K562 (cell line): Measurements from ENCODE around the gene TMC6. TPM values are rescaled to one million over a fixed set of nuclear protein-coding genes. Genes with fewer than 3 reads are reported as not detected.

Experiments
- ATAC-seq: fragments of 200-7000 bp; cut with Tn5 transposase; 3 replicates; pipeline ENCODE4 v1.9.1; 2020; ENCODE audit warnings: moderate library complexity
- Bru-seq: library from RNA; stranded (reverse); fragments of 400-500 nt; gene quantifications from one replicate; lab custom pipeline; 2021; lab: Mats Ljungman, UMichigan
- BruChase-seq, 2 experiments: library from RNA; stranded (reverse); fragments of 400-500 nt; gene quantifications; one replicate each; lab custom pipeline; 2021; lab: Mats Ljungman, UMichigan
- BruUV-seq: library from RNA; stranded (reverse); fragments of 400-500 nt; replicated peaks from 2 replicates; lab custom pipeline; 2021; lab: Mats Ljungman, UMichigan
- CTCF ChIA-PET: fragments of 300-600 bp; formaldehyde crosslinking; extraction: SDS; loops from one replicate; lab custom pipeline; 2021; ENCODE audit warnings: low intra/inter-chr PET ratio; lab: Yijun Ruan, JAX
- POLR2A ChIA-PET: fragments of 300-600, 350-650 bp; sonication (Branson Sonifier 250); formaldehyde crosslinking; extraction: SDS; loops from one replicate; lab custom pipeline; 2021; ENCODE audit warnings: antibody characterized with exemption, inconsistent platforms; lab: Yijun Ruan, JAX
- DNase-seq, 4 experiments: peaks; one replicate each; pipeline versions ENCODE4 v3.0.0 to v3.0.0-alpha.2; 2011 to 2018; ENCODE audit warnings: low spot score in 3 of 4, mixed read lengths in 3 of 4; ENCODE audit errors: extremely low read depth in 1 of 4
- FAIRE-seq: peaks from 2 replicates; lab custom pipeline; 2011; peaks lifted over from hg19 to GRCh38; lab: Jason Lieb, UNC
- H2AFZ ChIP-seq: 2 replicates; pipeline ENCODE4 v1.6.0; 2011; ENCODE audit warnings: low read depth, low read length, control low read depth, inconsistent platforms
- H3K27ac ChIP-seq: fragments of 200-600 bp; 3 replicates; pipeline ENCODE4 v1.8.0; 2011; ENCODE audit warnings: low read depth, mild to moderate bottlenecking, control low read depth, inconsistent platforms, low read length, moderate library complexity, mixed read lengths; ENCODE audit errors: extremely low read depth
- H3K27me3 ChIP-seq, 2 experiments: fragments of 300-600 bp in 1 of 2; 2 replicates in 1 of 2; 3 replicates in 1 of 2; pipeline versions ENCODE4 v1.6.0 to v1.8.0; 2011; ENCODE audit warnings: inconsistent platforms in 2 of 2, low read length in 2 of 2, mild to moderate bottlenecking in 1 of 2, mixed read lengths in 1 of 2, moderate library complexity in 1 of 2; ENCODE audit not compliant: control insufficient read depth in 2 of 2, insufficient read depth in 2 of 2
- H3K36me3 ChIP-seq: fragments of 300-600 bp; 3 replicates; pipeline ENCODE4 v1.8.0; 2011; ENCODE audit warnings: mild to moderate bottlenecking, low read length, inconsistent platforms; ENCODE audit not compliant: control insufficient read depth, insufficient read depth
- H3K4me1 ChIP-seq, 2 experiments: fragments of 200-600 bp in 1 of 2; replicated peaks in 1 of 2; 2 replicates in 1 of 2; 3 replicates in 1 of 2; pipeline versions ENCODE4 v1.5.1 to v1.8.0; 2011; ENCODE audit warnings: inconsistent platforms in 2 of 2, low read length in 2 of 2, mild to moderate bottlenecking in 1 of 2, mixed read lengths in 1 of 2, moderate library complexity in 1 of 2; ENCODE audit not compliant: control insufficient read depth in 2 of 2, insufficient read depth in 2 of 2
- H3K4me2 ChIP-seq: 2 replicates; pipeline ENCODE4 v1.6.1; 2011; ENCODE audit warnings: low read length, control low read depth, inconsistent platforms, mixed read lengths; ENCODE audit not compliant: insufficient read depth
- H3K4me3 ChIP-seq: fragments of 200-600 bp; sonication (generic), shearing (Covaris generic); 2 replicates; pipeline ENCODE4 v1.5.1; 2016; ENCODE audit warnings: control low read depth, inconsistent platforms
- H3K79me2 ChIP-seq: fragments of 200-600 bp; 3 replicates; pipeline ENCODE4 v1.8.0; 2011; ENCODE audit warnings: low read length, inconsistent platforms; ENCODE audit not compliant: control insufficient read depth, insufficient read depth
- H3K9ac ChIP-seq, 2 experiments: 2 replicates each; pipeline versions ENCODE4 v1.6.0 to v1.6.1; 2011; ENCODE audit warnings: low read depth in 2 of 2, low read length in 2 of 2, control low read depth in 1 of 2, inconsistent platforms in 1 of 2, mild to moderate bottlenecking in 1 of 2, mixed read lengths in 1 of 2; ENCODE audit not compliant: insufficient read depth in 1 of 2
- H3K9me1 ChIP-seq: one replicate; pipeline ENCODE4 v1.6.0; 2011; ENCODE audit warnings: inconsistent platforms, mild to moderate bottlenecking, low read length, moderate library complexity; ENCODE audit not compliant: control insufficient read depth, insufficient read depth
- H3K9me3 ChIP-seq: replicated peaks from 2 replicates; pipeline ENCODE4 v1.5.1; 2011; ENCODE audit warnings: low read depth, low read length, inconsistent platforms; ENCODE audit not compliant: control insufficient read depth, insufficient read depth
- H4K20me1 ChIP-seq: replicated peaks from 2 replicates; pipeline ENCODE4 v1.6.1; 2011; ENCODE audit warnings: low read length, inconsistent platforms, mixed read lengths; ENCODE audit not compliant: control insufficient read depth, insufficient read depth
- BACH1 ChIP-seq: fragments of 200-800 bp; sonication (Bioruptor generic); IDR thresholded peaks from 2 replicates; pipeline ENCODE4 v1.6.1; 2016; ENCODE audit warnings: missing genetic modification characterization, missing compliant biosample characterization
- EP400 ChIP-seq: fragments of 450-650 bp; IDR thresholded peaks from 2 replicates; pipeline ENCODE4 v1.6.1; 2017; ENCODE audit warnings: antibody characterized with exemption, mild to moderate bottlenecking, moderate library complexity
- HMG20B ChIP-seq: fragments of 250-450 bp; sonication (Bioruptor Pico); IDR thresholded peaks from 2 replicates; pipeline ENCODE4 v1.5.0; 2021; ENCODE audit warnings: mild to moderate bottlenecking
- RNF2 ChIP-seq: sonication (generic); IDR thresholded peaks from 2 replicates; pipeline ENCODE4 v1.6.1; 2016
- STAT5A ChIP-seq: IDR thresholded peaks from 2 replicates; pipeline ENCODE4 v1.6.1; 2012; ENCODE audit warnings: low read length, inconsistent platforms, borderline replicate concordance
- TOE1 ChIP-seq, 2 experiments: fragments of 450-650 bp in 1 of 2; sonication (generic) in 1 of 2; formaldehyde crosslinking in 1 of 2; IDR thresholded peaks; 2 replicates each; pipeline versions ENCODE4 v1.7.1 to v1.8.0; 2016 to 2022; ENCODE audit warnings: borderline replicate concordance in 2 of 2, mild to moderate bottlenecking in 2 of 2, antibody characterized with exemption in 1 of 2, inconsistent platforms in 1 of 2, low read depth in 1 of 2, missing genetic modification reagents in 1 of 2, moderate library complexity in 1 of 2
- ZKSCAN8 ChIP-seq: fragments of 200-800 bp; sonication (Bioruptor generic); IDR thresholded peaks from 2 replicates; pipeline ENCODE4 v1.6.1; 2016; ENCODE audit warnings: missing genetic modification characterization, missing compliant biosample characterization
- ZNF24 ChIP-seq: fragments of 450-650 bp; IDR thresholded peaks from 2 replicates; pipeline ENCODE4 v1.6.1; 2016
- ZNF699 ChIP-seq: fragments of 250-450 bp; sonication (Bioruptor Pico); IDR thresholded peaks from 2 replicates; pipeline ENCODE4 v1.8.0; 2021; ENCODE audit warnings: mild to moderate bottlenecking, moderate library complexity; ENCODE audit not compliant: insufficient replicate concordance
- WGBS: fragments of 100-300 bp; shearing (Covaris generic); methylation state at CpG from one replicate; pipeline ENCODE4 v1.1.6; 2016; ENCODE audit warnings: low coverage, mixed read lengths; ENCODE audit not compliant: insufficient coverage; ENCODE audit errors: missing lambda C conversion rate; 5-methylcytosine and 5-hydroxymethylcytosine counted together
- in situ Hi-C: fragments of 300-500 bp; cut with MboI; formaldehyde crosslinking; loops from 4 replicates; pipeline ENCODE4 v1.15.0; 2018; ENCODE audit warnings: inconsistent platforms, mixed read lengths
- intact Hi-C: fragments of 100-400 bp; cut with micrococcal nuclease; formaldehyde crosslinking; loops from 2 replicates; pipeline ENCODE4 v1.14.2; 2022
- long read RNA-seq, 3 experiments: library from polyadenylated mRNA in 2 of 3; library from RNA in 1 of 3; unstranded in 2 of 3; stranded (forward) in 1 of 3; transcript quantifications; one replicate each; pipeline ENCODE4 v2.0.0, GENCODE V29; 2019 to 2022
- polyA minus RNA-seq, 3 experiments: library from RNA; depleted of rRNA, polyadenylated mRNA; stranded (reverse); fragments of >200 nt; gene quantifications; 2 replicates each; pipeline ENCODE4 v1.2.3, GENCODE V29; 2011
- polyA plus RNA-seq, 8 experiments: library from polyadenylated mRNA; depleted of rRNA in 4 of 8; stranded (reverse) in 5 of 8; unstranded in 3 of 8; fragments of >200 nt; fragmentation: Nextera tagmentation in 2 of 8; fragmentation: Illumina TruSeq in 1 of 8; extraction: Ambion mirVana in 2 of 8; extraction: Trizol in 1 of 8; gene quantifications; 2 replicates each; pipeline versions ENCODE4 v1.2.1 to v1.2.3, GENCODE V29; 2011 to 2014; ENCODE audit warnings: inconsistent platforms in 1 of 8, missing spikeins in 1 of 8
- total RNA-seq, 7 experiments: library from RNA; depleted of rRNA in 6 of 7; stranded (reverse); fragments of >200 nt in 6 of 7; fragmentation: Illumina TruSeq in 2 of 7; extraction: Trizol in 2 of 7; gene quantifications; 2 replicates each; pipeline versions ENCODE4 v1.2.1 to v1.2.3, GENCODE V29; 2011 to 2021; ENCODE audit warnings: low replicate concordance in 1 of 7
- TF ChIP-seq, protein P1 (sequence below): fragments of 450-650 bp; IDR thresholded peaks from 2 replicates; pipeline ENCODE4 v1.6.1; 2016; ENCODE audit warnings: antibody characterized with exemption
- TF ChIP-seq, protein P2 (sequence below): fragments of 250-450 bp; sonication (Bioruptor Pico); IDR thresholded peaks from 2 replicates; pipeline ENCODE4 v1.8.0; 2021; ENCODE audit warnings: borderline replicate concordance, mild to moderate bottlenecking, moderate library complexity; ENCODE audit not compliant: poor library complexity, severe bottlenecking
- TF ChIP-seq, protein P3 (sequence below), 2 experiments: fragments of 250-450 bp in 1 of 2; fragments of 450-650 bp in 1 of 2; sonication (Bioruptor Pico) in 1 of 2; IDR thresholded peaks; 2 replicates each; pipeline versions ENCODE4 v1.6.1 to v1.8.0; 2016 to 2021; ENCODE audit warnings: mild to moderate bottlenecking in 2 of 2, moderate library complexity in 2 of 2, missing compliant biosample characterization in 1 of 2, missing genetic modification characterization in 1 of 2

The TMC6 gene
- total RNA-seq (2011; cell fraction: chromatin; rRNA removed; ENCODE audit: low replicate concordance) = 470 and 1,385 TPM in 2 replicates
- total RNA-seq (2011; cell fraction: nucleolus; rRNA removed) = 924 and 982 TPM in 2 replicates
- total RNA-seq (2011; cell fraction: nucleoplasm; rRNA removed) = 574 and 584 TPM in 2 replicates
- total RNA-seq (2014; rRNA removed) (183 and 200 TPM in 2 replicates), total RNA-seq (2014; rRNA removed; fragmentation: Illumina TruSeq; extraction: Trizol) (30.2 and 33.0 TPM in 2 replicates), total RNA-seq (2015; rRNA removed; fragmentation: Illumina TruSeq; extraction: Trizol) (64.8 and 66.9 TPM in 2 replicates), total RNA-seq (2021) (304 and 351 TPM in 2 replicates), polyA plus RNA-seq (2011; rRNA removed) (66.9 and 116 TPM in 2 replicates), polyA plus RNA-seq (2014; fragmentation: Illumina TruSeq; extraction: Trizol) (36.6 and 87.5 TPM in 2 replicates), polyA plus RNA-seq (2014; fragmentation: Nextera tagmentation; extraction: Ambion mirVana) (1 to 10 TPM; 4.1 to 8.2 TPM), polyA plus RNA-seq (2014; rRNA removed) (201 and 246 TPM in 2 replicates), polyA minus RNA-seq (2011; rRNA and poly(A)+ RNA removed) (21.1 and 34.2 TPM in 2 replicates), Bru-seq, nascent RNA (percentile 76 among the genes with signal in this experiment), BruChase-seq, experiment 1, labeled RNA remaining after a 2-hour chase (percentile 70 among the genes with signal in this experiment), BruChase-seq, experiment 2, labeled RNA remaining after a 6-hour chase (percentile 77 among the genes with signal in this experiment)
- polyA plus RNA-seq (2011; cell fraction: cytosol; rRNA removed) = 66.0 and 200 TPM in 2 replicates
- polyA plus RNA-seq (2011; cell fraction: nucleus; rRNA removed) = 537 and 1,067 TPM in 2 replicates
- 156 and 191 TPM in 2 replicates for polyA plus RNA-seq (2012)
- 97.7 and 104 TPM in 2 replicates for polyA minus RNA-seq (2011; cell fraction: cytosol; rRNA and poly(A)+ RNA removed)
- polyA minus RNA-seq (2011; cell fraction: nucleus; rRNA and poly(A)+ RNA removed) = 176 and 224 TPM in 2 replicates
- long read RNA-seq, experiment 1, full-length matches to known transcripts = 81 of 762 reads
- long read RNA-seq, experiment 1, partial matches to known transcripts = 442 of 762 reads
- long read RNA-seq, experiment 1, other reads (novel, unspliced or antisense) = 239 of 762 reads
- long read RNA-seq, experiment 2, full-length matches to known transcripts = 39 of 224 reads
- long read RNA-seq, experiment 2, partial matches to known transcripts = 92 of 224 reads
- long read RNA-seq, experiment 2, other reads (novel, unspliced or antisense) = 93 of 224 reads
- long read RNA-seq, experiment 3, full-length matches to known transcripts = 24 of 75 reads
- long read RNA-seq, experiment 3, partial matches to known transcripts = 18 of 75 reads
- long read RNA-seq, experiment 3, other reads (novel, unspliced or antisense) = 33 of 75 reads

DNA sequence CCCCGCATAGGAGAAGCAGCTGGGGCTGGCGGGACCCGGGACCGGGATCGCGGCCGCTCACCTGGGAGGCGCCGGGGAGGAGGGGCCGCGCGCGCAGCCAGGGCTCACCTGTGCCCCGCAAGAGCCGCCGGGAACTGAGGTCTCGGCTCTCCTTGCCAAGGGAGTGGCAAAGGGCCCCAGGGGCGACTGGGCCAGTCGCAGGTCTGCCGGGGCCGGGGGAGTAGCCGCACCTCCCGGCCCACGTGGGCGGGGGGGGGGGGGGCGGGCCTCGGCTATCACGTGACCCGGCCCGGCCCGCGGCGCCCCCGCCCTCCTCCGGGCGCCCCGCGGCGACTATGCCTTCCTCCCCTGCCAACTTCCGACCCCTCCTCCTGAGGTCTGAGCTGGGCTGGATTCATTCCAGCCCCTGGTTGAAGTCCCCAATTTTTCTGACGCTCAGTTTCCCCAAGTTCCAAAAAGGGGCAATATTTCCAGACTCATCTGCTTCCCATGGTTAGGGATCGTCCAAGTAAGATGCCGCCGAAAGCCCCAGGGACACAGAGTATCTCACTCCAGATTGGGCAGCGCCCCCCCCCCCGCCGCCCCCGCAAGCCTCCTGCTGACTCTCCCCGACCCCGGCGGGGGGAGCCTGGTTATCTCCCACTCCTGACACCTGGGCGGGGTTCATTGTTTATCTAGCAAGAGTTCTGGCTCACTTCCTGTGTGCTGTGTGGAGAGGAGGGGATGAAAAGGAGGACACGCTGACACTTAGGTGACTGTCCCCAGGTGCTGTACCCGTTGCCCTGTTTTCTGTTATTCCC is at the start of gene TMC6:
Gene TMC6 (minus strand): TSS at position 205 of the 800 bp plus-strand sequence. CDS start 1,923 bp downstream, outside the sequence.
- POLR2A ChIA-PET = interaction anchor here (0.6 to 2.2 kb wide), 11 partner anchors 8 to 251 kb away, joined by 3 to 14 read pairs (median 3); partner anchors contain the start of genes AFMID and TK1
- Histone ChIP-seq H3K9ac (peak within 1 kb of the TSS; percentile 82 to 95), H3K27me3 (no peaks in the 10 kb centered on the region), H2AFZ (peak within 1 kb of the TSS; percentile 95), H4K20me1 (no peaks in the 10 kb centered on the region; the same call in 1 of the 2 replicates), H3K27ac (peak within 1 kb of the TSS; percentile 81), H3K4me2 (peak within 1 kb of the TSS; percentile 81), H3K79me2 (peaks cover 67% of the 10 kb centered on the region), H3K9me1 (no peaks in the 10 kb centered on the region), H3K4me1 (peaks cover 32 to 92% of the 10 kb centered on the region in 2 experiments), H3K4me3 (peak within 1 kb of the TSS; percentile 98), H3K36me3 (peaks cover 34% of the 10 kb centered on the region; the same call in 2 of the 3 replicates), H3K9me3 (no peaks in the 10 kb centered on the region)
- FAIRE-seq (peak; percentile 100), ATAC-seq (peak; percentile 75), DNase-seq (peak; percentile 93 to 99 (median 96))
- WGBS = under 1% methylated on average over 19 of the region's 54 CpGs
- BruUV-seq = no TSS peak
- in situ Hi-C loops (no loop called here), intact Hi-C loops (loop anchor here (1.0 to 5.0 kb wide), 2 partner anchors 12 to 39 kb away; partner anchors contain the start of gene SYNGR2)
- CTCF ChIA-PET = no interaction called here
- TF ChIP-seq, protein P1, sequence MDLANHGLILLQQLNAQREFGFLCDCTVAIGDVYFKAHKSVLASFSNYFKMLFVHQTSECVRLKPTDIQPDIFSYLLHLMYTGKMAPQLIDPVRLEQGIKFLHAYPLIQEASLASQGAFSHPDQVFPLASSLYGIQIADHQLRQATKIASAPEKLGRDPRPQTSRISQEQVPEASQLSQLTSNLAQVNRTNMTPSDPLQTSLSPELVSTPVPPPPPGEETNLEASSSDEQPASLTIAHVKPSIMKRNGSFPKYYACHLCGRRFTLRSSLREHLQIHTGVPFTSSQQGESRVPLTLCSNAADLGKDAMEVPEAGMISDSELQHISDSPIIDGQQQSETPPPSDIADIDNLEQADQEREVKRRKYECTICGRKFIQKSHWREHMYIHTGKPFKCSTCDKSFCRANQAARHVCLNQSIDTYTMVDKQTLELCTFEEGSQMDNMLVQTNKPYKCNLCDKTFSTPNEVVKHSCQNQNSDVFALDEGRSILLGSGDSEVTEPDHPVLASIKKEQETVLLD = peak; percentile 82; the same call in 1 of the 2 replicates
- no peak for TF ChIP-seq ZNF699 (CRISPR knock-in tag)
- TF ChIP-seq TOE1 (IDR thresholded peaks at IDR 0.05; ENCODE audit: borderline replicate concordance) = peak; percentile 96
- TF ChIP-seq TOE1 (CRISPR knock-in tag; IDR thresholded peaks at IDR 0.05; ENCODE audit: borderline replicate concordance, low read depth) = no peak
- TF ChIP-seq, protein P2, sequence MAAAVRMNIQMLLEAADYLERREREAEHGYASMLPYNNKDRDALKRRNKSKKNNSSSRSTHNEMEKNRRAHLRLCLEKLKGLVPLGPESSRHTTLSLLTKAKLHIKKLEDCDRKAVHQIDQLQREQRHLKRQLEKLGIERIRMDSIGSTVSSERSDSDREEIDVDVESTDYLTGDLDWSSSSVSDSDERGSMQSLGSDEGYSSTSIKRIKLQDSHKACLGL (CRISPR knock-in tag) = no peak
- TF ChIP-seq ZKSCAN8 (CRISPR knock-in tag) = peak; percentile 13; the same call in 1 of the 2 replicates
- TF ChIP-seq ZNF24 = no peak
- TF ChIP-seq, protein P3, sequence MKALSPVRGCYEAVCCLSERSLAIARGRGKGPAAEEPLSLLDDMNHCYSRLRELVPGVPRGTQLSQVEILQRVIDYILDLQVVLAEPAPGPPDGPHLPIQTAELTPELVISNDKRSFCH (CRISPR knock-in tag; IDR thresholded peaks at IDR 0.05) = no peak
- TF ChIP-seq, protein P3 (tag; IDR thresholded peaks at IDR 0.05) = 0 out of 2 replicates have a peak, but pooled peaks have one; percentile 38
- TF ChIP-seq RNF2 = peak; percentile 91
- TF ChIP-seq EP400 = peak; percentile 81
- no peak for TF ChIP-seq BACH1 (tag)
- TF ChIP-seq STAT5A = peak; percentile 73; the same call in 1 of the 2 replicates
- TF ChIP-seq HMG20B (CRISPR knock-in tag) = no peak
